Hepatocyte (in vitro differentiated cells): Measurements from ENCODE around the gene SOX6. TPM values are rescaled to one million over a fixed set of nuclear protein-coding genes. Genes with fewer than 3 reads are reported as not detected.

Experiments used
- DNase-seq: peaks from one replicate; pipeline ENCODE4 v3.0.0-alpha.2; 2016; ENCODE audit warnings: low spot score
- H2AFZ ChIP-seq: fragments of 200-600 bp; sonication (generic); 2 replicates; pipeline ENCODE4 v1.6.0; 2016; ENCODE audit warnings: antibody characterized with exemption, mild to moderate bottlenecking
- H3K27ac ChIP-seq: fragments of 200-600 bp; sonication (generic); 2 replicates; pipeline ENCODE4 v1.5.1; 2016; ENCODE audit warnings: mild to moderate bottlenecking
- H3K27me3 ChIP-seq: fragments of 200-600 bp; sonication (generic); 2 replicates; pipeline ENCODE4 v1.6.1; 2016
- H3K36me3 ChIP-seq: fragments of 200-600 bp; sonication (generic); replicated peaks from 2 replicates; pipeline ENCODE4 v1.5.1; 2016; ENCODE audit warnings: low read depth; ENCODE audit not compliant: insufficient read depth
- H3K4me1 ChIP-seq: fragments of 200-600 bp; sonication (generic); 2 replicates; pipeline ENCODE4 v1.5.1; 2016; ENCODE audit warnings: mild to moderate bottlenecking, moderate library complexity; ENCODE audit not compliant: insufficient read depth
- H3K4me2 ChIP-seq: fragments of 200-600 bp; sonication (generic); 2 replicates; pipeline ENCODE4 v1.6.0; 2016
- H3K4me3 ChIP-seq: fragments of 200-600 bp; sonication (generic); 2 replicates; pipeline ENCODE4 v1.5.1; 2016; ENCODE audit warnings: mild to moderate bottlenecking
- H3K79me2 ChIP-seq: fragments of 200-600 bp; sonication (generic); 2 replicates; pipeline ENCODE4 v1.6.0; 2017; ENCODE audit warnings: mild to moderate bottlenecking
- H3K9me2 ChIP-seq: fragments of 200-600 bp; sonication (generic); replicated peaks from 2 replicates; pipeline ENCODE4 v1.6.0; 2017; ENCODE audit warnings: mild to moderate bottlenecking; ENCODE audit not compliant: insufficient read depth
- H3K9me3 ChIP-seq: fragments of 200-600 bp; sonication (generic); 2 replicates; pipeline ENCODE4 v1.5.1; 2016; ENCODE audit warnings: low read depth, mild to moderate bottlenecking
- H4K20me1 ChIP-seq: fragments of 200-600 bp; sonication (generic); 2 replicates; pipeline ENCODE4 v1.6.0; 2016; ENCODE audit warnings: mild to moderate bottlenecking; ENCODE audit not compliant: insufficient read depth, poor library complexity, severe bottlenecking
- CTCF ChIP-seq: fragments of 200-600 bp; sonication (generic); IDR thresholded peaks from 2 replicates; pipeline ENCODE4 v1.5.1; 2016; ENCODE audit warnings: antibody characterized with exemption, mild to moderate bottlenecking; ENCODE audit not compliant: poor library complexity
- EZH2 ChIP-seq: fragments of 200-600 bp; sonication (generic); IDR thresholded peaks from 2 replicates; pipeline ENCODE4 v1.6.1; 2016; ENCODE audit warnings: antibody characterized with exemption, mild to moderate bottlenecking, borderline replicate concordance
- EZH2phosphoT487 ChIP-seq: fragments of 200-600 bp; sonication (generic); IDR thresholded peaks from one replicate; pipeline ENCODE4 v1.6.1; 2018; ENCODE audit warnings: antibody characterized with exemption, mild to moderate bottlenecking, low read depth, moderate library complexity; ENCODE audit not compliant: unreplicated experiment, severe bottlenecking
- WGBS: methylation state at CpG from one replicate; pipeline ENCODE4 v1.1.6; 2016; ENCODE audit warnings: low lambda C conversion rate; ENCODE audit errors: missing lambda C conversion rate; 5-methylcytosine and 5-hydroxymethylcytosine counted together
- polyA plus RNA-seq: library from polyadenylated mRNA; unstranded; fragments of >200 nt; fragmentation: Nextera tagmentation; extraction: Ambion mirVana; gene quantifications from 2 replicates; pipeline ENCODE4 v1.2.1, GENCODE V29; 2016
- total RNA-seq: library from RNA; depleted of rRNA; stranded (reverse); fragments of >200 nt; gene quantifications from 2 replicates; pipeline ENCODE4 v1.2.3, GENCODE V29; 2014

Gene SOX6
- total and polyA plus RNA-seq, 2 experiments from 2014 or later: 23.2 to 75.7 TPM

- no peak overlapping the region for H3K4me3 ChIP-seq
- H2AFZ ChIP-seq: no peak overlapping the region
- no peak for DNase-seq
- no peaks in the 10 kb centered on the region for H3K79me2 ChIP-seq
- no peak for TF ChIP-seq CTCF
- TF ChIP-seq EZH2: no peak
- TF ChIP-seq EZH2phosphoT487: no peak
- H3K4me2 ChIP-seq: no peak overlapping the region
- H3K27ac ChIP-seq: no peak overlapping the region
- no peaks in the 10 kb centered on the region for H3K9me3 ChIP-seq
- H3K36me3 ChIP-seq: no peaks in the 10 kb centered on the region
- 96% methylated on average over 5 of the region's 5 CpGs for WGBS
- no peaks in the 10 kb centered on the region for H3K4me1 ChIP-seq
- no peaks in the 10 kb centered on the region for H3K9me2 ChIP-seq
- H4K20me1 ChIP-seq: no peaks in the 10 kb centered on the region
- H3K27me3 ChIP-seq: no peaks in the 10 kb centered on the region
Measured at GRCh38 chr11:16136792-16137390, 219.5 kb downstream of the SOX6 start.

GRCh38 chr11:16133867-16134266 lies 222.5 kb downstream of the SOX6 start:
- Histone ChIP-seq H4K20me1 (no peaks in the 10 kb centered on the region), H3K4me1 (no peaks in the 10 kb centered on the region), H3K4me2 (no peak overlapping the region), H3K9me3 (no peaks in the 10 kb centered on the region), H3K4me3 (no peak overlapping the region), H3K27me3 (no peaks in the 10 kb centered on the region), H2AFZ (no peak overlapping the region), H3K27ac (no peak overlapping the region), H3K9me2 (no peaks in the 10 kb centered on the region), H3K36me3 (no peaks in the 10 kb centered on the region), H3K79me2 (no peaks in the 10 kb centered on the region)
- no peak for DNase-seq
- TF ChIP-seq EZH2: no peak
- no peak for TF ChIP-seq CTCF
- TF ChIP-seq EZH2phosphoT487: no peak
- WGBS: 95% methylated on average over 3 of the region's 3 CpGs

- H3K4me2 ChIP-seq: no peak overlapping the region
- no peak overlapping the region for H3K4me3 ChIP-seq
- DNase-seq: no peak
- peaks cover 4% of the 10 kb centered on the region for H3K4me1 ChIP-seq
- H3K79me2 ChIP-seq: no peaks in the 10 kb centered on the region
- no peaks in the 10 kb centered on the region for H3K27me3 ChIP-seq
- TF ChIP-seq CTCF: no peak
- no peak for TF ChIP-seq EZH2phosphoT487
- no peak for TF ChIP-seq EZH2
- H4K20me1 ChIP-seq: no peaks in the 10 kb centered on the region
- H2AFZ ChIP-seq: no peak overlapping the region
- no peak overlapping the region for H3K27ac ChIP-seq
- no peaks in the 10 kb centered on the region for H3K36me3 ChIP-seq
- H3K9me3 ChIP-seq: no peaks in the 10 kb centered on the region
- no peaks in the 10 kb centered on the region for H3K9me2 ChIP-seq
Measured at GRCh38 chr11:16127732-16128131, 228.6 kb downstream of the SOX6 start.

GRCh38 chr11:16126362-16126761 lies 230.0 kb downstream of the SOX6 start:
- no peak for TF ChIP-seq EZH2phosphoT487
- TF ChIP-seq EZH2: no peak
- TF ChIP-seq CTCF: no peak
- H2AFZ ChIP-seq: no peak overlapping the region
- H4K20me1 ChIP-seq: no peaks in the 10 kb centered on the region
- H3K4me2 ChIP-seq: no peak overlapping the region
- peak overlapping the region; percentile 17 for H3K27ac ChIP-seq
- H3K9me3 ChIP-seq: no peaks in the 10 kb centered on the region
- H3K36me3 ChIP-seq: no peaks in the 10 kb centered on the region
- H3K27me3 ChIP-seq: no peaks in the 10 kb centered on the region
- H3K4me1 ChIP-seq: peaks cover 4% of the 10 kb centered on the region
- H3K79me2 ChIP-seq: peaks cover 6% of the 10 kb centered on the region
- peak; percentile 12 for DNase-seq
- H3K9me2 ChIP-seq: no peaks in the 10 kb centered on the region
- no peak overlapping the region for H3K4me3 ChIP-seq
